ENCODE results near the gene CWC22. TPM values are rescaled to one million over a fixed set of nuclear protein-coding genes. Genes with fewer than 3 reads are reported as not detected.

CWC22 gene
- total and polyA plus RNA-seq, 2 donors (not counting 1 experiment from before 2014, with no cell fraction given) = 6.3 to 28.7 TPM

DNA sequence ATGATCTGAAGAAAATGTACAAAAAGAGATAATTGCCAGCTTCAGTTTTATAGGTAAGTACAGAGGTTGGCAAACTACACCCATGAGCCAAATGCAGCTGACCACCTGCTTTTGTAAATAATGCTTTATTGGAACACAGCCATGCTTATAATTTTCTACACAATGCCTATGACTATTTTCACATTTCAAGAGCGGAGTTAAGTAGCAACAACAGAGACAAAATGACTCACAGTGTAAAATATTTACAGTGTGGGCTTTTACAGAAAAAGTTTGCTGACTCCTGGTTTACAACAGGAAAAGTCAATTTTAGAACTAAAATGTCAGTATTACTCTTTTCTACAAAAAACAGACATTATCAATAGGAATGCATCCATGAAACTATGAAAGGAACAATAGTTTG, 26.0 kb downstream of the CWC22 start:
- DNase-seq = no peak
- H3K9me3 Mint-ChIP-seq (ENCODE audit: insufficient read depth) = no peaks in the 10 kb centered on the region
- CTCF ChIA-PET = no interaction called here

GRCh38 chr2:179974761-179975160, 32.3 kb downstream of the CWC22 start:
- POLR2A ChIA-PET = no interaction called here
- H3K79me2 ChIP-seq (ENCODE audit: control insufficient read depth, insufficient read depth, low read length) = no peaks in the 10 kb centered on the region
- H3K4me3 Mint-ChIP-seq = no peak overlapping the region
- ATAC-seq (ENCODE audit: low read depth) = no peak
- H3K9ac ChIP-seq (ENCODE audit: low read length) = no peak overlapping the region
- DNase-seq = no peak
- no peak overlapping the region for H2AFZ ChIP-seq (ENCODE audit: insufficient read depth, low read depth, low read length, poor library complexity, severe bottlenecking)
- H3K27me3 ChIP-seq (replicated peaks in 1 of 4; ENCODE audit: control extremely low read depth in 1 of 4, control insufficient read depth in 3 of 4, insufficient read depth in 4 of 4, low read length in 3 of 4) = no peaks in the 10 kb centered on the region
- H3K27me3 Mint-ChIP-seq = no peaks in the 10 kb centered on the region
- no peak overlapping the region for H3K27ac Mint-ChIP-seq
- no peaks in the 10 kb centered on the region for H3K9me3 ChIP-seq (ENCODE audit: control extremely low read depth in 1 of 3, control insufficient read depth in 2 of 3, insufficient read depth in 1 of 3, low read length in 2 of 3)
- no peaks in the 10 kb centered on the region for H4K20me1 ChIP-seq (ENCODE audit: control insufficient read depth, insufficient read depth, low read length, poor library complexity, severe bottlenecking)
- TF ChIP-seq EZH2 (IDR thresholded peaks at IDR 0.05; ENCODE audit: borderline replicate concordance, insufficient read depth, low read depth, low read length, poor library complexity, severe bottlenecking) (no peak), CTCF (IDR thresholded peaks at IDR 0.05) (no peak)
- H3K4me1 Mint-ChIP-seq = no peaks in the 10 kb centered on the region
- H3K27ac ChIP-seq (ENCODE audit: low read length in 2 of 2) = no peak overlapping the region
- CTCF ChIA-PET = no interaction called here
- H3K4me3 ChIP-seq (ENCODE audit: control extremely low read depth in 1 of 5, extremely low read depth in 1 of 5, insufficient read depth in 1 of 5, low read depth in 2 of 5, low read length in 4 of 5) = no peak overlapping the region
- WGBS (ENCODE audit: insufficient coverage) = 88% methylated on average over 2 of the region's 5 CpGs
- intact Hi-C loops (cut with micrococcal nuclease) = loop anchor here (10.0 kb wide), 1 partner anchor 1520 kb away; no protein-coding TSS in a partner anchor
- no peaks in the 10 kb centered on the region for H3K9me3 Mint-ChIP-seq (ENCODE audit: insufficient read depth)
- H3K4me2 ChIP-seq (replicated peaks; ENCODE audit: low read depth, low read length, poor library complexity, severe bottlenecking) = no peak overlapping the region
- no peaks in the 10 kb centered on the region for H3K4me1 ChIP-seq (ENCODE audit: control insufficient read depth in 2 of 2, insufficient read depth in 2 of 2, low read length in 2 of 2)
- H3K36me3 ChIP-seq (replicated peaks in 1 of 2; ENCODE audit: control extremely low read depth in 1 of 2, control insufficient read depth in 1 of 2, extremely low read depth in 1 of 2, insufficient read depth in 2 of 2, low read length in 1 of 2) = peaks cover 22 to 55% of the 10 kb centered on the region in 2 experiments

More for the DNA sequence above, 26.0 kb downstream of the CWC22 start:
- Mint-ChIP-seq H3K4me1 (no peaks in the 10 kb centered on the region), H3K27ac (no peak overlapping the region), H3K4me3 (no peak overlapping the region), H3K27me3 (no peaks in the 10 kb centered on the region)
- ATAC-seq (ENCODE audit: low read depth) = no peak
- peaks cover 3% of the 10 kb centered on the region for H4K20me1 ChIP-seq (ENCODE audit: control insufficient read depth, insufficient read depth, low read length, poor library complexity, severe bottlenecking)
- H3K9ac ChIP-seq (ENCODE audit: low read length) = no peak overlapping the region
- H3K79me2 ChIP-seq (ENCODE audit: control insufficient read depth, insufficient read depth, low read length) = no peaks in the 10 kb centered on the region
- WGBS (ENCODE audit: insufficient coverage) = no CpG with 5 or more reads among the region's 1 CpG
- POLR2A ChIA-PET = no interaction called here
- peaks cover 0 to 3% (median 0%) of the 10 kb centered on the region in 3 donors for H3K9me3 ChIP-seq (ENCODE audit: control extremely low read depth in 1 of 3, control insufficient read depth in 2 of 3, insufficient read depth in 1 of 3, low read length in 2 of 3)
- H3K27me3 ChIP-seq (replicated peaks in 1 of 4; ENCODE audit: control extremely low read depth in 1 of 4, control insufficient read depth in 3 of 4, insufficient read depth in 4 of 4, low read length in 3 of 4) = no peaks in the 10 kb centered on the region
- H3K36me3 ChIP-seq (replicated peaks in 1 of 2; ENCODE audit: control extremely low read depth in 1 of 2, control insufficient read depth in 1 of 2, extremely low read depth in 1 of 2, insufficient read depth in 2 of 2, low read length in 1 of 2) = peaks cover 18 to 63% of the 10 kb centered on the region in 2 experiments
- TF ChIP-seq EZH2 (IDR thresholded peaks at IDR 0.05; ENCODE audit: borderline replicate concordance, insufficient read depth, low read depth, low read length, poor library complexity, severe bottlenecking) (no peak), CTCF (IDR thresholded peaks at IDR 0.05) (no peak)
- no peak overlapping the region for H3K4me3 ChIP-seq (ENCODE audit: control extremely low read depth in 1 of 5, extremely low read depth in 1 of 5, insufficient read depth in 1 of 5, low read depth in 2 of 5, low read length in 4 of 5)
- no peaks in the 10 kb centered on the region for H3K4me1 ChIP-seq (ENCODE audit: control insufficient read depth in 2 of 2, insufficient read depth in 2 of 2, low read length in 2 of 2)
- no peak overlapping the region for H3K4me2 ChIP-seq (replicated peaks; ENCODE audit: low read depth, low read length, poor library complexity, severe bottlenecking)
- H2AFZ ChIP-seq (ENCODE audit: insufficient read depth, low read depth, low read length, poor library complexity, severe bottlenecking) = no peak overlapping the region
- no peak overlapping the region for H3K27ac ChIP-seq (ENCODE audit: low read length in 2 of 2)
- intact Hi-C loops (cut with micrococcal nuclease) = no loop called here
